ENCODE results near the gene LAMC1.

The LAMC1 gene

GRCh38 chr1:183081402-183082120, 58.3 kb downstream of the LAMC1 start:
- no peak for FAIRE-seq

DNA sequence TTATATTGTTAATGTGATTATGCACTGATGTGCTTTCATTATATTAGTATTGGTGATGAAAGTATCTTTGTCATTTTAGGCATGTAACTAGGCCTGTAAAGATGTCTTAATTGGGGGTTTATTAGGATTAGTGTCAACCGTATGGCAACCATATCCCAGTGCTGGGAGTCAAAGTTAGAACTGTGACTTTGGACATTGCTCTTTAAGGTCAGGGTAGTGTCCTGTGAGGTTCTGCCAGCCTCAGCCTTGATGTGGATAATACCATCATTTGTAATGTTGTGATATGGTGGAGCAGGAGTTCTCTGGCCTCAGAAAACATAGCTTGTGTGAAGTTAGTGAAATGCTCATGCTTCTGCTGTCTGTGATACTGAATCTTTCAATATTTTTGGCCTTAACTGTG, 59.4 kb downstream of the LAMC1 start:
- FAIRE-seq: no peak

DNA sequence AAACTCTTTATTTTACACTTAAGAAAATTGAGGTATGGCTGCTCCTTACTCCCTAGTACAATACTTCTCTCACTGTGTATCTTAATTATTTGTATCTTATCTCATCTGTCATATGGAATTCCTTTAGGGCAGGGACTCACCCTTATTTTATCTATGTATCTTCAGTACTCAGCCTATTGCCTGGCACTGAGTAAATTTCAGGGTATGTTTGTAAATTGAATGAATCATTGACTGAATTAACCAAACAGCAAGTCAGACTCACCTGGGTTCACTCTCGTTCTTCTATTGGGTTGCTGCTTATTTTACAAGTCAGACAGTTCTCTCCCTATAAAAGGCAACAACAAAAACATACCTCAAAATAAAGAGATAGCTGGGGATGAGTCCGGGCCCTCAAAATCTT, 63.8 kb downstream of the LAMC1 start:
- FAIRE-seq: no peak

GRCh38 chr1:183089025-183089639, 65.9 kb downstream of the LAMC1 start:
- FAIRE-seq: no peak

GRCh38 chr1:183090391-183091006, 67.3 kb downstream of the LAMC1 start:
- FAIRE-seq: no peak

DNA sequence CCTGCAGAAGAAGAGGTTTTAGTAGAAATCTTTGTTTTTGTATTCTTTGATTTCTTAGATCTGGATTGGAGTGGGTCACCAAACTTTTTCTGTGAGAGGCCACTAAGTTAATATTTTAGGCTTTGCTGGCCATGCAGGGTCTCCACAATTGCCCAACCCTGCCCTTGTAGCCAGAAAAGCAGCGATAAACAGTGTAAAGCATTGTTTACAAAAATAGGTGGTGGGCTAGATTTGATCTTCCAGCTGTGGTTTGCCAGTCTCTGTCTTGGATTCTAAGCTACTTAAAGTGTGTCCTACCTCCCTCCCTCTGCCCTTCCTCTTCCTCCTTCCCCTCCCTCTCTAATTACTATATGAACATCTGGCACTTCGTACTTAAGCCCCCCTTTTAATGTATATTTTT, 68.0 kb downstream of the LAMC1 start:
- FAIRE-seq: no peak

DNA sequence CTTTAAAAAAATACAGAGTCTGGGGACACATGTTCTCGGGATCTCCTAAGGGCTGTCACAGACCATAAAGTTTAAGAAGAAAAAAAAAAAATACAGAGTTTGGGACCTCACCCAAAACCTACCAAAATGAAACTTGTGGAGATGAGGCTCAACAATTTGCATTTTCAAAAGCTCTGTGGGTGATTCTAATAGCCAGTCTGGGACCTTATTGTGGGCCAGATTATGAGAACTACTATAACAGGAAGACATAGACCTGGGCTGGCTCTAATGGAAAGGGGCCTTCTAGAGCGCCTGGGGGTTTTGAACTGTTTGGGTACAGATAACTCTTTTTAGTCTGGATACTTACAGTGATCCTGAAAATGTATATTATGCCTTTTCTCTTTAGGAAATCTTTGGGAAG, 69.1 kb downstream of the LAMC1 start:
- no peak for FAIRE-seq

DNA sequence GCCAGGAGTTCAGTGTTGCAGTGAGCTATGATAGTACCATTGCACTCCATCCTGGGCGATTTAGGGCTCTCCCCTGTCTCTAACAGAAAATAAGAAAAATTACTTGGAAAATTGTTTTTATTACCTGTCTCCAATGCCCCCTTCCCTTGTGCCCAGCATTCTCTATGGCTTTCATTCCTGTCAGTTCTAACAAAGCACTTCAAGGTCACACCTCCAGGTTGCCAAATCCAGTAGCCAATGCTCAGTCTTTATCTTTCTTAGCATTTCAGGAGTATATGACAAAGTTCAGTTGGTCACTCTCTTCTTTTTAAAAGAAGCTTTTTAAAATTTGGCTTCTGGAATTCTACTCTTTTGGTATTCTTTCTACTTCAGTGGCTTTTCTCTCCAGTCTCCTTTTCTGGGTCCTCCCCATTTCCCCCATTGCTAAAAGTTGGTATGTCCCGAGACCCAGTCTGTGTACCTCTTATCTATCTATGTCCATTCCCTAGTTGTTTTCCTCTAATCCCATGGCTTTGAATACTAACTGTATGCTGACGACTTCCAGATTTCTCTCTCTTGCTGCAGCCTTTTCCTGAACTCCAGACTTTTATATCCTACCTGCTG, 69.9 kb downstream of the LAMC1 start:
- FAIRE-seq: no peak

DNA sequence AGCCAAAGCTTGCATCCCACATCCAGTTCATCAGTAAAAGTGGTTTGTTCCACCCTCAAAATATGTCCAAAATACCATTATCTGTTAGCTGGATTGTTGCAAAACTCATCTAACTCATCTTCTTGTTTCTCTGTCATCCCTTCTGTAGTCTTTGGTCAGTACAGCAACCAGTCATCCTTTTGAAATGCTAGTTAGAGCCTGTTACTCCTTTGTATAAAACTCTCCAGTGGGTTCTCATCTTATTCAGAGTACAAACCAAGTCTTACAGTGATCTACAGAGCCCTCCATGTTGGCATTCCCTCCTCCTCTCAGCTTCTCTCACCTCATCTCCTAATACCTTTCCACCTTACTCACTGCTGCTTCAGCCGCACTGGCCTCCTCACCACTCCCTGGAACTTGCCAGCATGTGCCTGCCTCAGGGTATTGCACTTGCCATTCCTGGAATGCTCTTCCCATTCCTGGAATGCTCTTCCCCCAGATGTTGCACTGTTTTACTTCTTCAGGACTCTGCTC, 70.6 kb downstream of the LAMC1 start:
- FAIRE-seq: no peak

GRCh38 chr1:183094351-183094750, 71.1 kb downstream of the LAMC1 start:
- FAIRE-seq: no peak

DNA sequence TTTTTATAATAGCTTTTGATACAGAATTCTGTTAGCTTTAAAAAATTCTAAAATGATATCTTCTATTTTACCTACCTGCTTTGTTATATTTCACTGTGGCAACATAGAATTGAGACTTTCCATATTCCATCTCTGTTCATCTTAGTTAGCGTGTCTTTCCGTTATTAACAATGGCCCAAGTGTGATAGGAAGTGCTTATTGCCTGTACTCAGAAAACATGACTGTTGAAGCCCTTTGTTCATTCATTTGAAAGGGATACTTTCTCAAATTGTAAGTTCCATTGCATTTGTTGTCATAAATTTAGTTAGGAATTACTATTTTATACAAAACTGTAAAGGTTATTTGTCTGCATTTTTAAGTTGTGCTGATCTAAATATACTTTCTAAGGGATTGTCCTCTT, 73.1 kb downstream of the LAMC1 start:
- FAIRE-seq: no peak

DNA sequence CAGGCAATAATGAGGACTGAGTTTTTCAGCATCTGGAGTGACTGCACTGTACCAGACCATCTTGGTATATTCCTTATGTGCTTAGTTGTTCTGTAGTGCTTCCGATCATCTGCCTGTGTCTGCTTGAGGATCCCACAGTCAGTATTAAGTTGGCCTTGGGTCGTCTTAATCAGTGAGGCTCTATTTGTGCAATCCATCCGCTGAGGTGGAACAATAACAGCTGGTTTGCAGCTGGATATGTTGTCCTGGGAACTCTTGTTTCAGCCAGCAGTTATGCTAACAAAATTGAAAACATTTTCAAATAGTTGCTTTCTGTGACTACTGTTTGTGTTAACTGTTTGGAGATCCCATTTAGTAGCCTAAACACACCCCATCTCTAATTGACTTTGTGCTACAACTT, 73.7 kb downstream of the LAMC1 start:
- no peak for FAIRE-seq

DNA sequence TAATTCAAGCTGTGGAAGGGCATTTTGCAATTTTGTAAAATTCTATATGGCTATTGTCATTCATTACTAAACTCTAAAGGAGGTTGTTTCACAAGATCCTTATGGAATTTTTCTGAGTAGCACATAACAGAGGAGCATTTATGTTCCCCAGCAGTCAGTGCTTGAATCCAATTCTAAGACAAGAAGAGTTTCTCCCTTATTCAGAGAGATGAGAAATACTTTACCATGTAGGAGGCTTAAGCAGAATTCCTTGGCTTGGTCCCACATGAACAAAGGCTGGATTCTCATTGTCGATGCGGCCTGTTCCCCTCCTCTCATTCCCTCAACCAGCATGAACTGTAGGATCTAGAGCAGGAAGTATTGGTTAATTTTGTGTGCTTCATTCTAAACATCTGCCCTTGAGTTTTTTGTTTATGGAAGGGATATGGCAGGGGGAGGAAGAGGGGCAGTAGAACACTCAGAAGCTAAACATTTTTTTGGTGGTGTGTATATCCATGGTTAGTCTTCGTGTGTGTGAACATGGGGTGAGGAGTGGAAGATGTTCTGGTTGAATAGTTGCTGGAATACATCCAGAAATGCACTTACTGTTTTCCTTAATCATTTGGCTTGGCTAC, 74.3 kb downstream of the LAMC1 start:
- no peak for FAIRE-seq

DNA sequence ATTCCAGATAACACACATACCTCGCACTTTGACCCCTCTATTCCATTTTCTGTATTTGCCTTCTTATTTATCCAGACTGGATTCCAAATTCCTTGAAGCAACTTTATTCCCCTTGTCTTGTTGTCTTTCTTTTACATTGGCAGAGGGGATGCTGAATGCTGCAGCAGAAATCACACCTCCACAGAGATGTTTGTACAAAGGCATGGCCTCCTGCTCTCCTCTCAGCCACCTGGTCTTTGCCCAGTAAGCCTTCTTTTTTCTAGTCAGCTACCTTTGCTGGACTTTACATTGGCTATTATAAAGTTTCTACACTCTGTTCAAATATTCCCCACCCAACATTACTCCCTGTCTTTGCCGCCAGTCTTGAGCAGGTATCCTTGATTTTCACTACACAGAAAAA, 75.1 kb downstream of the LAMC1 start:
- FAIRE-seq: no peak

DNA sequence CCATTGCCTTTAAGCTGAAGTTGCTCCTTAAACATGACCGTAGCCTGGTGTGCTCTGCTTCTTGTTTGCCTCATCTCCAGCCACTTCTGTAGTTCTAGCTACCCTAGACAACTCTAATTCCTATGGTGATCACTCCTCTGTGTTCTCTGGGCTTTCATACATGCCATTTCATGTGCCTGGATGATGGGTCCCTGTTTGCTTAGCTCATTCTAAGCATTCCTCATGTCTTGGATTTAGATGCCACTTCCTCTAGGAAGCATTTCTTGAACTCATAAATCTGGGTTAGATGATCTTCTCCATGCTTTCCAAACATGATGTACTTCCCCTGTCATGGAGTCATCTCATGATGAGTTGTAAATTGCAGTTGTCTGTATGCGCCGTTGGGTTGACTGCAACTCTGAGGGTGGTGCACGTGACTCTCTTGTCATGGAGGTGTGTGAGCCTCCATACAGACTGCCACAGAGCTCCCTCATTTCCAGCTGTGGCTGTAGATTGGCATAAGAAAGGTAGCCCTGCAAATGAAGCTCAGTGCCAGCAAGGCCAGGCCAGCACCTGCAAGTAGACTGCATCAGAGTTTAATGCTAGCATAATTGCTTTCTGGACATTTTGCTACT, 77.2 kb downstream of the LAMC1 start:
- FAIRE-seq: no peak

GRCh38 chr1:183101081-183101480, 77.9 kb downstream of the LAMC1 start:
- FAIRE-seq: no peak

DNA sequence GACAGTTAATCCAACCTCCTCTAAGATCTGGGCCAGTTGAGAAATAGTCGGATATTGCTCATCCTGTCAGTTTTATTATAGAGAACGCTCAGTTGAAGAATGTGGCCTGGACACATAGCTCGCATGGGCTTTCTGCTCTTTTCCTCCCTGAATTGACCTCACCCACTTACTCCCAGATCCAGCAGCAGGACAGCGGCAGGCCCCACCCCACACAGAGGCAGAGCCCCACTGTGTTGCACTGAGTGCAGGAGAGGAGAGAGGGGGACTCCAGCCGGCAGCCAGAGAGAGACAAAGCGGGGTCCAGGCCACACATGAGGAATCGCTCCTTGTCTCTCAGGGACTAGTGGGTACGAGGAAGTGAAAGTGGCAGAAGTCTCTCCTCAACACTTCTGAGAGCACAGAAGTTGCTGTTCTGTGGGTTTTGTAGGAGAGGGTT, 78.6 kb downstream of the LAMC1 start:
- FAIRE-seq: no peak

- no peak for FAIRE-seq
These were observed 79.9 kb downstream of the LAMC1 start for GRCh38 chr1:183103147-183103546.

DNA sequence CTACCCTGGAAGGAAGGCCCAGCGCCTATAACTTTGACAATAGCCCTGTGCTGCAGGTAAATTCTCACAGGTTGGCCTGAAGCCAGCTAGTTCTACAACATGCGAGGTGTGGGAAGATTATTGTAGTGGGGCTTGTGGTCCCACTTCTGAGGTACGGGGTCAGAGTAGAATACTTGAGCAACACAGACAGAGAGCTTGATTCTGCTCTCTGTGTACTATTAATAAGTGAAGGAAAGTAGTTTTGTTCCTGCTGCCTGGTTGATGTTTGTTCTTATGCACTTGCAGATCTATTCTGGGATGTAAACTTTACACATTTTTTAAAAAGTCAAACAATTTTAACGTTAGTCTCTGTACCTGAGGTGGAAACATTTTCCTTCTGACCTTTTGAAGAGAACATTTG, 80.4 kb downstream of the LAMC1 start:
- FAIRE-seq: no peak

- FAIRE-seq: no peak
These were observed 82.2 kb downstream of the LAMC1 start for GRCh38 chr1:183105449-183105848.

DNA sequence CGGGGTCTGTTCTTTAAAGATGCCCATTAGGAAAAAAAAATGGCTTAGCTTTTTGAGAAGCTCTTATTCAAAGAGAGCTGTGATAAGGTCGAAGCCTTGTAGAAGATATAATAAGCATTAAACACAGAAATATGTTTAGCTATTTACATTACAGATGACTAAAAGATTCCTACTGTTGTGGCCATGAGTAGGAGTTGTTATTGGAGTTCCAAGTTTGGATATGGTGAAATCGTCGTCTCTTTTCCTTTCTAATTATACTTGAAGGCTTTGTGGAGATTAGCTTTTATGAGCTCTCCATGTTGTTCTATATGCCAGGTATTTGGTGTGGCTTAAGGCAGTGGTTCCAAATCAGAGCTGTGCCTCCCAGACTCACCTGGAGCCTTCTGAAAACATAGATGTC, 82.9 kb downstream of the LAMC1 start:
- FAIRE-seq: no peak

DNA sequence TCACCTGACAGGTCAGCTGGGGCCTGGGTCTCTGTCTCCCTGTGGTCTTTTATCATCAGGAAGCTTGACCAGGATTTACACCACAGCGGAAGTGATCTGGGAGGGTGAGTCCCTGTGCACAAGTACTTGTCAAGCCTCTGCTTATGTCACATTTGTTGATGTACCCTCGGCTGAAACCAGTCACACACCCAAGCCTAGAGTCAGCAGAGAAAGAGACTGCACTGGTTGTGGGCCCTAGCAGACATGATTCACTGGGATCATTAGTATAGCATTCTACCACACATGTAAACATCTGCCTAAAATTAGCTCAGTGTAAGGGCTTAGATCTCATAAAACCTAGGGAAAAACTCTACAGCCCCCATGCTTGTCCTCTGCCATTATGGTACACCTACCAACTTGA, 83.5 kb downstream of the LAMC1 start:
- no peak for FAIRE-seq

DNA sequence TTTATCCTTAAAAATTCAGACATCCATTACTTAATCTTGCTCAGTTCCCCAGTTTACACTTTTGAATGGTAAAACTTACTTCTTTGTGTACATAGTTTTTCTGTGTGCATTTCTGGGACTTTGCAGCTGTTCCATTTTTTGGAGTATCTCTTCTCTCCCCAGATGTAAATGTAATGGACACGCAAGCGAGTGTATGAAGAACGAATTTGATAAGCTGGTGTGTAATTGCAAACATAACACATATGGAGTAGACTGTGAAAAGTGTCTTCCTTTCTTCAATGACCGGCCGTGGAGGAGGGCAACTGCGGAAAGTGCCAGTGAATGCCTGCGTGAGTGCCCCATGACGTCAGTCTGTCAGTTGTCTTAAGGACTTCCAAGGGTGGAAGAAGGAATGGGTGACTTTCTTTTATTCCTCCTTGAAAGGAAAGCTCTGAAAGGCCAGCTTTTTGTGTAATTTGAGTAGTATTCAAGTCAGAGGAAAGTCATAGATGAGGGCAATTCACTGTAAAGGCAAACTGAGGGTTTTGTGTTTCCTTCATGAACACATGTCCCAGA, 87.2 kb downstream of the LAMC1 start:
- FAIRE-seq: no peak

Measured in G401.6 (cell line).